CD4-positive, alpha-beta T cell treated with Interferon gamma for 1 hour (primary cell): Measurements from ENCODE around the gene CYP4F22.

Source experiments
- DNase-seq: peaks from one replicate; pipeline ENCODE4 v3.0.0-alpha.2; 2020

Gene CYP4F22

GRCh38 chr19:15538774-15539173, 30.4 kb downstream of the CYP4F22 start:
- DNase-seq = no peak

DNA sequence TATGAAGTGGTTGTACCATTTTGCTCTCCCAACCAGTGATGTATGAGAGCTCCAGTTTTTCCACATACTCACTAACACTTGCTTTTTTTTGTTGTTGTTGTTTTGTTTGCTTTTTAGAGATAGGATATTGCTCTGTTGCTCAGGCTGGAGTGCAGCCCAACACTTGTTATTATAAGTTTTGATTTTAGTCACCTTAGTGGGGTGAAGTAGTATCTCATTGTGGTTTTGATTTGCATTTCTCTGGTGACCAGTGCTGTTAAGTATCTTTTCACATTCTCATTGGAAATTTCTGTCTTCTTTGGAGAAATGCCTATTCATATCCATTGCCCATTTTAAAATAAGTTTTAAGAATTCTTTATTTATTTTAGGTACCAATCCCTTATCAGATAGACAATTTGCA, 31.3 kb downstream of the CYP4F22 start:
- DNase-seq = no peak

- no peak for DNase-seq
These were observed 32.1 kb downstream of the CYP4F22 start for GRCh38 chr19:15540435-15540834.

DNA sequence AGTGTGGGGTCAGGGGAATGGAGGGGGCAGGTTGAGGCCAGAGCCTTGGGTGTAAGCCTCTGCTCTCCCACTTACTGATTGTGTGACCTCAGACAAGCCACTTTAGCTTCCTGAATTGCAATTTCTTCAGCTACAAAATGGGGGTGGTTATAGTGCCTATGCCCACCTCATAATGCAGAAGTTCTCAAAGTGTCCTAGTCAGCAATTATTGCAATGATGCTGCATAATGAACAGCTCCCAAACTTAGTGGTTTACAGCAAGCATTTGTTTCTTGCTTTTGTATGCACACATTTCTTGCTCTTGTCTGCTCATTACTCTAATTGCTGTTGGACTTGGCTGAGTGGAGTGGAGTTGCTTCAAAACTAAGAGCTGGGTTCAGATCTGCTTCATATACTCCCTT, 36.0 kb downstream of the CYP4F22 start:
- no peak for DNase-seq

DNA sequence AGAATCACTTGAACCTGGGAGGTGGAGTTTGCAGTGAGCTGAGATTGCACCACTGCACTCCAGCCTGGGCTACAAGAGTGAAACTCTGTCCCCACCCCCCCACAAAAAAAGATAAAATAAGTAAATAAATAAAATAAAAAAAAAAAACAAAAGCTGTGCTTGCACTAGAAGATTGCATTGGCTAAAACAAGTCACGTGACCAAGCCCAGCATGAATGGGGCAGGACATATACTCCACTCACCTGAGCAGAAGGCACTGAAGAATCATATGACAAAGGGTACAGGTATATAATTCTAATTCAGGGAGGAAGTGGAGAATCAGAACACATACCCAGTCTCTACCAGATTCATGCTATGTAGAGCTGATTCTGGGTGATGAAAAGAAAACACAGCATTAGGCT, 36.6 kb downstream of the CYP4F22 start:
- DNase-seq = no peak

DNA sequence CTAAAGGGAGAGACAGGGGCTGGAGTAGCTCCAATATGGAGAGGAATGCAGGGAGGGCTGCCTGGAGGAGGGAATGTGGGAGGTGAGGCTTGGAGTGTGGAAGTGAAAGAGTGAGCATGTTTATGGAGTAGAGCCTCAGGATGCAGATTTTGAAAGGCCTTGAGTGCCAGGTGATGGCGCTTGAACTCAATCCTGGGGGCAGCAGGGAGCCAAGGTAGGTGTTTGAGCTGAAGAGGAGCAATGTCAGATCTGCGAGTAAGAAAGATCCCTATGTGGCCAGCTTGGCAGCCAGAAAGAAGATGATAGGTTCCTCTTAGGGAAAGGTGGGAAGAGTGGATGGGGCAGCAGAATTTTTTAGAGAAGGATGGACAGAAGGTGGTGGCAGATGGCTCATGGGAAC, 40.3 kb downstream of the CYP4F22 start:
- DNase-seq = no peak

DNA sequence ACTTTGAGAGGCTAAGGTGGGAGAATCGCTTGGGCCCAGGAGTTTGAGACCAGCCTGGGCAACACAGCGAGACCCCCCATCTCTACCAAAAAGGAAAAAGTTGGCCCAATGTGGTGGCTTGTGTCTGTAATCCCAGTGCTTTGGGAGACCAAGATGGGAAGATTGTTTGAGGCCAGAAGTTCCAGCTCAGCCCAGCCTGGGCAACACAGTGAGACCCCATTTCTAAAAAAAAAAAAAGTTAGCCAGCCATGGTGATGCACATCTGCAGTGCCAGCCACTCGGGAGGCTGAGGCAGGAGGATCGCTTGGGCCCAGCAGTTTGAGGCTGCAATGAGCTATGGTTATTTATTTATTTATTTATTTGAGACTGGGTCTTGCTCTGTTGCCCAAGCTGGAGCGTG, 41.3 kb downstream of the CYP4F22 start:
- DNase-seq = no peak

DNA sequence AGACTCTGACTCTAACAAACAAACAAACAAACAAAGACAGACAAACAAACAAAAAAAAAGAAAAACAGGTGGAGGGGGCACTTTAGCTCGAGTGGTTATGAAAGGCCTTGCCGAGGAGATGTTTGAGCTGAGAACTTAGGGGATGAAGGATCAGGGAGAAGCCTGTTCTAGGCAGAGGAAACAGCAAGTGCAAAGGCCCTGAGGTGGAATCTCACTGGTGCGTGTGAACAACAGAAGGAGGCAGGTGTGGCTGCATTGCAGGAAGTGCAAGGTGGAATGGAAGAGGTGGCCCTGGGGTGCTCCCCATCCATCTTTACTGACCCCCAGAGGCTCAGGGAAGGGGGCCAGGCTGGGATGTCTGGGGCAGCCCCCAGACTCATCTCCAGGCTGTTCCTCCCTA, 41.9 kb downstream of the CYP4F22 start:
- DNase-seq = no peak

GRCh38 chr19:15550929-15551292, 42.6 kb downstream of the CYP4F22 start:
- no peak for DNase-seq

- peak; percentile 71 for DNase-seq
These were observed 43.1 kb downstream of the CYP4F22 start for GRCh38 chr19:15551293-15552004.

- DNase-seq = no peak
These were observed 46.7 kb downstream of the CYP4F22 start for GRCh38 chr19:15555021-15555420.

DNA sequence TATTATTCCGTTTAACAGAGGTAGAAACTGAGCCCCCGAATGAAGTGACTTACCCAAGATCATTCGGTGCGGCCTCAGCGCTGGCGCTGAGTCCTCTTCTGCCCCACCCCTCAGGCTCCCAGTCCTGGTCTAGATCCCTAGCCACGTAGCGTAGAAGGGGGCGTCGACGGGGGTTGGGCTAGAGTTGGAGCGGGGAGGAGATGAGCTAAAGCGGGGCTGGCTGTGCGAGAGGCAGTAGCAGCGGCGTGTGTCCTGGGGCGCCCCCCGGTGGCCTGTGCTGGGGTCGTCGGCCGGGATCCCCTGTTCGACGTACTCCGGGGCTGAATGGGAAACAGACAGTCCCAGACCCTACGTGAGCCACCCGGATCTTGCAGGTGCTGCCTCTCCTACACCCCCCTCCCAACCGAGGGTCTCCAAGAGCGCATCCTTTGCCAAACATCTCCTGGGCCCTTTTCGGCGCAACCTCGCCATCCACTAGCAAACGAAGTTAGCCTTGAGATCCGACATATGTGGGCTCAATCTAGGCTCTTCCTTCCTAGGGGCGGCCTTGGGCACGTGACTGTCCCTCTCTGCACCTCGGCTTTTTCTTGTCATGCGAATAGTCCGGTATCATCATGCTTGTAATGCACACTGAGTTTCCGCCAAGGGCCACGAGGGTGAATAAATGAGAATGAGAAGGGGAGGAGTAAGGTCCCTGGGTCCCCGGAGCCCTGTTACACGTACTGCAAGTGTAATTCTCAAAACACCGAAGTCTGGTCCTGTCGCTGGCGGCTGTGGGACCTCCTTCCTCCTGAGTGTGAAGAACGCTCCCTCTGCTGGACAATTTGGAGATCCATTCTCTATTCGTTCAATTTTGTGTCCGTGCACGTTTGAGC, 47.7 kb downstream of the CYP4F22 start:
- peak; percentile 91 for DNase-seq

DNA sequence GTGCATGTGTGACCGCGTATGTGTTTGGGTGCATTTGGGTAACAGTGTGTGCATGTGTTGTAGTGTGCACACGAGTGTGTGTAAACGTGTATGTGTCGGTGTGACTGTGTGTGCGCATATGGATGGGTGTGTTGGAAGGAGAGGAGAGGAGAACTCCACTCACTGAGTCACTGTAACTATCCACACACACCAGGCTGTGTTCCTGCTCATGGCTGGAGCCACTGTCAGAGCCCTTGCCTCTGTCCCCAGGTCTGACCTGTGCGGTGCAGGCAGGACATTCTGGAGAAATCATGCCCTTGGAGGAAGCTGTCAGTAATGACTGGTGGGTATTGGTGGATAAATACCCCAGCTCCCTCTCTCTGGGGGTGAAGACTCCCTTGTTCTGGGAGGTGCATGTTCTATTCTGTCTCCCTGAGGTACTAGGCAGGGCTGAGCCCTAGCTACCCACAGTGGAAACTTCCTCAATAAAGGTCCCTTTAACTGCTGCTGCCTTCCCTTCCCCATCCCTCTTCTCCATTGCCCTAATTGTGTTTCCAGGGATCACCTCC, 48.4 kb downstream of the CYP4F22 start:
- DNase-seq = no peak

- DNase-seq = no peak
These were observed 48.9 kb downstream of the CYP4F22 start for GRCh38 chr19:15557223-15557622.

- no peak for DNase-seq
These were observed 53.8 kb downstream of the CYP4F22 start for GRCh38 chr19:15562145-15562544.

GRCh38 chr19:15562861-15563260, 54.5 kb downstream of the CYP4F22 start:
- no peak for DNase-seq

DNA sequence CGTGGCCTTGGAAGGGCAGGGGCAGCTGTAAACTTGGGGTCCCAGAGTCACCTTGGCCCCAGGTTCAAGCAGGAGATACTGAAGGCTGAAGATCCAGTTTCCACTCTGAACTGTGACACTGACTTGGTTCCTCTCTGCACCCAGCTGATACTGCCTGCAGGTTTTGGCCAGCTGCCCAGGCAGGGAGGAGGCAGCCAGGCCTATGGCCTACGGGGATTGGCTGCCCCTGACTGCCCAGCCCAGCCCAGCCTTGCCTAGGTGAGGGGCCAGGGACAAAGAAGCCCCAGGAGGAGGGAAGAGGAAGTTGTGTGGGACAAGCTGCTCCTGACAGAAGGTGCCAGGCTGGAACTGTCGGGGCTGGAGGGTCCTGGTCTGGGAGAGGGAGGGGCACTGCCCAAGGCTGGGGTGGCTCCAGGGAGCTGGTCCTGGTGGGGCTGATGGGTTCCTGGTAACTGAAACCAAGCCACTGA, 55.0 kb downstream of the CYP4F22 start:
- DNase-seq = no peak

DNA sequence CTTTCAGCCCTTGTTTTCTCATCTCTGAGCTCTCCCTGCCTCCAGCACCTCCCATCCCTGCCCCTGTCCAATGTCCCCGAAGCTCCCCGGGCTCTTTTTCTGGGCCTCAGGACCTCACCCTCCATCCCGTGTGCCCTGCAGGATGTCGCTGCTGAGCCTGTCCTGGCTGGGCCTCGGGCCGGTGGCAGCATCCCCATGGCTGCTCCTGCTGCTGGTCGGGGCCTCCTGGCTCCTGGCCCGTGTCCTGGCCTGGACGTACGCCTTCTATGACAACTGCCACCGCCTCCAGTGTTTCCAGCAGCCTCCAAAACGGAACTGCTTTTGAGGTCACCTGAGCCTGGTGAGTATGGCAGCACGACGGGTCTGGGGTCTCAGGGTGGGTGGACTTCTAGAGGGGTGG, 55.6 kb downstream of the CYP4F22 start:
- no peak for DNase-seq

DNA sequence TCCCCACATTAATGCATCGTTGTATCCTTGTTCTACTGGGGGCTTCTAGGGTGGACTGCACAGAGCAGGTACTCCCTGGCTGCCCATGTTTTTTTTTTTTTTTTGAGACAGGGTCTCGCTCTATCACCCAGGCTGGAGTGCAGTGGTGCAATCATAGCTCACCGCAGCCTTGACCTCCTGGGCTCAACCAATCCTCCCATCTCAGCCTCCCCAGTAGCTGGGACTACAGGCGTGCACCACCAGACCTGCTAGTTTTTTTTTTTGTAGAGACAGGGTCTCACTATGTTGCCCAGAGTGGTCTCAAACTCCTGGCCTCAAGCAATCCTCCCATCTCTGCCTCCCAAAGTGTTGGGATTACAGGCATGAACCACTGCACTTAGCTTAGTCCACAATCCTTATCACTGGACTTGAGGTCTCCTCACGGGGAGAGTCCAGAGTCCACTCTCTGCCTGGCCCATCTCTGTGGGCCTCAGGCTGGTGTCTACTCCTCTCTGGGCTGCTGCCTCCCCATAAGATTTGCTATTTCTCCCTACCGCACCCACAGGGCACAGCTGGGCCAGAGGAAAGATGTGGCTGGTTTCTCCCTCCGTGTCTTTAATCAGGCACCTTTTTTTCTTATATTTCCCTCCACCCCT, 56.3 kb downstream of the CYP4F22 start:
- DNase-seq = no peak

GRCh38 chr19:15570420-15570819, 62.1 kb downstream of the CYP4F22 start:
- no peak for DNase-seq

- no peak for DNase-seq
These were observed 67.1 kb downstream of the CYP4F22 start for GRCh38 chr19:15575406-15575805.

DNA sequence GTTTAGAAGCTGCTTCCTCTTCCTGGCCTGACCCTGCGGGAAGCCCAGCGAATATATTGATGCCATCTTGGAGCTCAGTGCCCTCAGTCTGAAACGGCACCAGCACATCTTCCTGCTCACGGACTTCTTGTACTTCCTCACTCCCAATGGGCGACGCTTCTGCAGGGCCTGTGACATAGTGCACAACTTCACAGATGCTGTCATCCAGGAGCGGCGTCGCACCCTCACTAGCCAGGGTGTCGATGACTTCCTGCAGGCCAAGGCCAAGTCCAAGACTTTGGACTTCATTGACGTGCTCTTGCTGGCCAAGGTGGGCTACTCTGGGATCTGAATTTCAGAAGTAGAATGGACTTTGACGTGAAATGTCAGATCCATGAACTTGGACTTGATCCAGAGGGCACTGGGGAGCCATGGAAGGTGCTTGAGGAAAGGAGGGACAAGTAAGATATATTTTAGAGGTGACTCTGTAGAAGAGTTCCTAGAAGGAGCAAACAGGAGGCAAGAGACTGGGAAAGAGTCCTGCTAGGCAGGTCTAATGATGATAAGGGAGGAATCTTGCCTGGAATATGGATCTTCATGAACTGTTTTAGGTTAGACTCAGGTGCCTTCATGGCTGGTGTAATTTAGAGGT, 68.3 kb downstream of the CYP4F22 start:
- no peak for DNase-seq

DNA sequence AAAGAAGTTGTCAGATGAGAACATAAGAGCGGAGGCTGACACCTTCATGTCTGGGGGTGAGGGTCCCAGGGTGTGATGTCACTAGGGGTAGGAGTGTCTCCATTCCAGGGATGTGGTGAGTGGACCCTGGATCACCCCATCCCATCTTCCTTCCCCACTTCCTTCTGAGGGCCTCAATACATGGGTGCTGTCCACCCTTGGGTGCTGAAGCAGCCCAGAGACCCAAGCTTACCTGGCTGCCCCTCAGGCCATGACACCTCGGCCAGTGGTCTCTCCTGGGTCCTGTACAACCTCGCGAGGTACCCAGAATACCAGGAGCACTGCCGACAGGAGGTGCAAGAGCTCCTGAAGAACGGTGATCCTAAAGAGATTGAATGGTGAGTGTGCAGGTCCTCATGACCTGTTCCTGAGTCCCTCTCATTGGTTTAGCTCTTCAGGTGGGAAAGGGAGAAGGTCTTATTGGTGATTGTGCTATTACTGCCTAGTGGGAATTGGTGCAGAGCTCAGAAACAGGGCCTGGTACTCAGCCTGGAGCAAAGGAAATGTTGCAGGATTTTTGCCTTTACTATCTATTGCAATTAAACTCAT, 69.0 kb downstream of the CYP4F22 start:
- no peak for DNase-seq
